ENCODE results near the gene MPRIP. TPM values are rescaled to one million over a fixed set of nuclear protein-coding genes. Genes with fewer than 3 reads are reported as not detected.

Gene MPRIP
- total RNA-seq, 4 donors from 2014 or later, result 141 to 305 (median 291) TPM

- no peak for TF ChIP-seq POLR2A (IDR thresholded peaks at IDR 0.05)
- no peak for TF ChIP-seq CTCF (IDR thresholded peaks at IDR 0.05)
- peak overlapping the region in 1 of 4 donors; percentile 73 for H3K27ac ChIP-seq
- H3K4me1 ChIP-seq, result peaks cover 0 to 42% (median 3%) of the 10 kb centered on the region in 4 donors
- H3K4me3 ChIP-seq, result no peak overlapping the region
- DNase-seq, result peak in 1 of 3 donors; percentile 29
- peaks cover 0 to 9% (median 0%) of the 10 kb centered on the region in 3 donors for H3K36me3 ChIP-seq
- H3K9me3 ChIP-seq, result no peaks in the 10 kb centered on the region
- no peaks in the 10 kb centered on the region for H3K27me3 ChIP-seq
Measured at GRCh38 chr17:17062356-17062755, 20.1 kb downstream of the MPRIP start.

- Histone ChIP-seq H3K4me1 (peaks cover 0 to 42% (median 3%) of the 10 kb centered on the region in 4 donors), H3K4me3 (no peak overlapping the region), H3K27me3 (no peaks in the 10 kb centered on the region), H3K9me3 (no peaks in the 10 kb centered on the region), H3K36me3 (peaks cover 0 to 4% (median 0%) of the 10 kb centered on the region in 3 donors), H3K27ac (peak overlapping the region in 1 of 4 donors; percentile 73)
- TF ChIP-seq CTCF (IDR thresholded peaks at IDR 0.05), result no peak
- no peak for TF ChIP-seq POLR2A (IDR thresholded peaks at IDR 0.05)
- peak in 1 of 3 donors; percentile 52 for DNase-seq
Measured at GRCh38 chr17:17062866-17063265, 20.6 kb downstream of the MPRIP start.

- no peaks in the 10 kb centered on the region for H3K27me3 ChIP-seq
- H3K36me3 ChIP-seq, result no peaks in the 10 kb centered on the region
- peak in 1 of 3 donors; percentile 65 for DNase-seq
- no peak for TF ChIP-seq CTCF (IDR thresholded peaks at IDR 0.05)
- no peaks in the 10 kb centered on the region for H3K9me3 ChIP-seq
- H3K4me1 ChIP-seq, result peaks cover 0 to 42% (median 3%) of the 10 kb centered on the region in 4 donors
- no peak overlapping the region for H3K4me3 ChIP-seq
- H3K27ac ChIP-seq, result peak overlapping the region in 1 of 4 donors; percentile 73
Measured at GRCh38 chr17:17063546-17064122, 21.4 kb downstream of the MPRIP start.

- TF ChIP-seq POLR2A (IDR thresholded peaks at IDR 0.05) (no peak), CTCF (IDR thresholded peaks at IDR 0.05) (no peak)
- Histone ChIP-seq H3K4me1 (peaks cover 0 to 42% (median 3%) of the 10 kb centered on the region in 4 donors), H3K27ac (no peak overlapping the region), H3K4me3 (no peak overlapping the region), H3K36me3 (no peaks in the 10 kb centered on the region), H3K27me3 (no peaks in the 10 kb centered on the region), H3K9me3 (no peaks in the 10 kb centered on the region)
- peak in 1 of 3 donors; percentile 32 for DNase-seq
Measured at GRCh38 chr17:17064322-17064721, 22.1 kb downstream of the MPRIP start.

- no peaks in the 10 kb centered on the region for H3K36me3 ChIP-seq
- H3K4me1 ChIP-seq, result peaks cover 0 to 42% (median 4%) of the 10 kb centered on the region in 4 donors
- TF ChIP-seq POLR2A (IDR thresholded peaks at IDR 0.05), result no peak
- no peak for TF ChIP-seq CTCF (IDR thresholded peaks at IDR 0.05)
- DNase-seq, result no peak
- H3K27me3 ChIP-seq, result no peaks in the 10 kb centered on the region
- H3K9me3 ChIP-seq, result no peaks in the 10 kb centered on the region
- no peak overlapping the region for H3K4me3 ChIP-seq
- no peak overlapping the region for H3K27ac ChIP-seq
Measured at GRCh38 chr17:17066021-17066420, 23.8 kb downstream of the MPRIP start.

Data from Peyer's patch (tissue), 4 donors.